Measurements from ENCODE around the gene CCDC12. TPM values are rescaled to one million over a fixed set of nuclear protein-coding genes. Genes with fewer than 3 reads are reported as not detected.

Gene CCDC12
- total RNA-seq, 4 donors from 2014 or later = 56.1 to 86.8 (median 81.6) TPM

GRCh38 chr3:46935168-46935858, 41.2 kb downstream of the CCDC12 start:
- no peaks in the 10 kb centered on the region for H3K9me3 ChIP-seq
- DNase-seq (ENCODE audit: low spot score in 2 of 2) = no peak
- H3K27me3 ChIP-seq = no peaks in the 10 kb centered on the region
- H3K4me1 ChIP-seq = peaks cover 74% of the 10 kb centered on the region
- WGBS = 59% methylated on average over 7 of the region's 7 CpGs
- peaks cover 28% of the 10 kb centered on the region for H3K36me3 ChIP-seq
- H3K4me3 ChIP-seq = no peak overlapping the region
- H3K27ac ChIP-seq = peak overlapping the region; percentile 81
- TF ChIP-seq POLR2AphosphoS5 (IDR thresholded peaks at IDR 0.05) (peak in 1 of 3 donors; percentile 67), EP300 (IDR thresholded peaks at IDR 0.05) (no peak), CTCF (IDR thresholded peaks at IDR 0.05) (peak; percentile 32 to 45)

GRCh38 chr3:46934498-46935167, 41.9 kb downstream of the CCDC12 start:
- H3K36me3 ChIP-seq = peaks cover 21% of the 10 kb centered on the region
- peaks cover 76% of the 10 kb centered on the region for H3K4me1 ChIP-seq
- no peaks in the 10 kb centered on the region for H3K27me3 ChIP-seq
- peak overlapping the region; percentile 81 for H3K27ac ChIP-seq
- no peaks in the 10 kb centered on the region for H3K9me3 ChIP-seq
- no peak for DNase-seq (ENCODE audit: low spot score in 2 of 2)
- 58% methylated on average over 8 of the region's 8 CpGs for WGBS
- TF ChIP-seq CTCF (IDR thresholded peaks at IDR 0.05) = no peak
- no peak overlapping the region for H3K4me3 ChIP-seq

- no peak for TF ChIP-seq EP300 (IDR thresholded peaks at IDR 0.05)
- no peak for TF ChIP-seq POLR2AphosphoS5 (IDR thresholded peaks at IDR 0.05)
- TF ChIP-seq POLR2A (IDR thresholded peaks at IDR 0.05) = no peak
- no peak for TF ChIP-seq CTCF (IDR thresholded peaks at IDR 0.05)
- no peak for DNase-seq (ENCODE audit: low spot score in 2 of 2)
- Histone ChIP-seq H3K9me3 (no peaks in the 10 kb centered on the region), H3K4me3 (no peak overlapping the region), H3K27me3 (no peaks in the 10 kb centered on the region), H3K4me1 (peaks cover 77% of the 10 kb centered on the region), H3K36me3 (peaks cover 18% of the 10 kb centered on the region), H3K27ac (peak overlapping the region; percentile 81)
- 30% methylated on average over 2 of the region's 2 CpGs for WGBS
These were observed 42.5 kb downstream of the CCDC12 start for GRCh38 chr3:46934072-46934471.

GRCh38 chr3:46933261-46933660, 43.3 kb downstream of the CCDC12 start:
- no peak for TF ChIP-seq POLR2AphosphoS5 (IDR thresholded peaks at IDR 0.05)
- TF ChIP-seq POLR2A (IDR thresholded peaks at IDR 0.05) = no peak
- no peak for TF ChIP-seq CTCF (IDR thresholded peaks at IDR 0.05)
- no peak for TF ChIP-seq EP300 (IDR thresholded peaks at IDR 0.05)
- Histone ChIP-seq H3K27ac (peak overlapping the region; percentile 57), H3K4me1 (peaks cover 82% of the 10 kb centered on the region), H3K36me3 (peaks cover 12% of the 10 kb centered on the region), H3K9me3 (no peaks in the 10 kb centered on the region), H3K27me3 (no peaks in the 10 kb centered on the region), H3K4me3 (no peak overlapping the region)
- DNase-seq (ENCODE audit: low spot score in 2 of 2) = no peak
- WGBS = 65% methylated on average over 6 of the region's 6 CpGs

- WGBS = 56% methylated on average over 5 of the region's 7 CpGs
- Histone ChIP-seq H3K36me3 (peaks cover 6% of the 10 kb centered on the region), H3K9me3 (no peaks in the 10 kb centered on the region), H3K27ac (peak overlapping the region; percentile 57), H3K27me3 (no peaks in the 10 kb centered on the region), H3K4me3 (no peak overlapping the region), H3K4me1 (peaks cover 86% of the 10 kb centered on the region)
- TF ChIP-seq POLR2A (IDR thresholded peaks at IDR 0.05) (no peak), EP300 (IDR thresholded peaks at IDR 0.05) (no peak), POLR2AphosphoS5 (IDR thresholded peaks at IDR 0.05) (no peak), CTCF (IDR thresholded peaks at IDR 0.05) (no peak)
- DNase-seq (ENCODE audit: low spot score in 2 of 2) = no peak
These were observed 43.9 kb downstream of the CCDC12 start for GRCh38 chr3:46932455-46933225.

Measured in suprapubic skin (tissue), 4 donors.